CD14-positive monocyte (primary cell): ENCODE measurements around the gene CTNNB1. TPM values are rescaled to one million over a fixed set of nuclear protein-coding genes. Genes with fewer than 3 reads are reported as not detected.
A peak's percentile ranks its signal among the peaks of the same experiment; 100 is the strongest.

ENCODE experiments used
- DNase-seq, 3 donors: peaks; one replicate each; pipeline ENCODE4 v3.0.0-alpha.2; 2011 to 2022
- H2AFZ ChIP-seq: 2 replicates; pipeline ENCODE4 v1.6.0; 2012; ENCODE audit warnings: mild to moderate bottlenecking, low read depth, low read length, inconsistent platforms; ENCODE audit not compliant: insufficient read depth, poor library complexity, severe bottlenecking
- H3K27ac ChIP-seq, 2 donors: 1 replicate in 1 of 2; 2 replicates in 1 of 2; pipeline ENCODE4 v1.5.1; 2012 to 2013; ENCODE audit warnings: low read length in 2 of 2, control low read depth in 1 of 2, inconsistent platforms in 1 of 2, low read depth in 1 of 2, mild to moderate bottlenecking in 1 of 2
- H3K27me3 ChIP-seq, 2 donors: one replicate each; pipeline versions ENCODE4 v1.6.0 to v1.6.1; 2011 to 2013; ENCODE audit warnings: low read length in 2 of 2; ENCODE audit not compliant: control insufficient read depth in 2 of 2, insufficient read depth in 2 of 2
- H3K36me3 ChIP-seq, 2 donors: replicated peaks in 1 of 2; 1 replicate in 1 of 2; 2 replicates in 1 of 2; pipeline versions ENCODE4 v1.5.1 to v1.6.1; 2012 to 2013; ENCODE audit warnings: low read length in 2 of 2, control low read depth in 1 of 2, inconsistent platforms in 1 of 2, mild to moderate bottlenecking in 1 of 2; ENCODE audit not compliant: insufficient read depth in 2 of 2, control insufficient read depth in 1 of 2
- H3K4me1 ChIP-seq, 2 donors: 1 replicate in 1 of 2; 2 replicates in 1 of 2; pipeline versions ENCODE4 v1.5.1 to v1.6.1; 2012 to 2013; ENCODE audit warnings: low read length in 2 of 2, control low read depth in 1 of 2, inconsistent platforms in 1 of 2, mild to moderate bottlenecking in 1 of 2, moderate library complexity in 1 of 2; ENCODE audit not compliant: insufficient read depth in 2 of 2, control insufficient read depth in 1 of 2
- H3K4me2 ChIP-seq: replicated peaks from 2 replicates; pipeline ENCODE3; 2012; ENCODE audit warnings: low read length, moderate library complexity, mild to moderate bottlenecking; ENCODE audit not compliant: poor library complexity, severe bottlenecking; ENCODE audit errors: extremely low read depth
- H3K4me3 ChIP-seq, 3 experiments: fragments of 200-600 bp in 1 of 3; sonication (generic) in 1 of 3; replicated peaks in 1 of 3; 1 replicate in 2 of 3; 2 replicates in 1 of 3; pipeline ENCODE4 v1.5.1; 2011 to 2013; ENCODE audit warnings: low read length in 3 of 3, mild to moderate bottlenecking in 3 of 3, control low read depth in 2 of 3, low read depth in 2 of 3, inconsistent platforms in 1 of 3, moderate library complexity in 1 of 3
- H3K79me2 ChIP-seq: 2 replicates; pipeline ENCODE4 v1.6.0; 2012; ENCODE audit warnings: mild to moderate bottlenecking, control low read depth, inconsistent platforms, low read length, moderate library complexity; ENCODE audit not compliant: insufficient read depth
- H3K9ac ChIP-seq: 2 replicates; pipeline ENCODE4 v1.6.0; 2017; ENCODE audit warnings: low read length, mild to moderate bottlenecking; ENCODE audit not compliant: insufficient read depth, poor library complexity, severe bottlenecking
- H3K9me3 ChIP-seq, 2 donors: replicated peaks in 1 of 2; 1 replicate in 1 of 2; 2 replicates in 1 of 2; pipeline versions ENCODE4 v1.5.1 to v1.6.1; 2012 to 2013; ENCODE audit warnings: low read length in 2 of 2, control low read depth in 1 of 2; ENCODE audit not compliant: control insufficient read depth in 1 of 2, insufficient read depth in 1 of 2
- H4K20me1 ChIP-seq: 2 replicates; pipeline ENCODE4 v1.6.0; 2012; ENCODE audit warnings: mild to moderate bottlenecking, low read length, control low read depth, moderate library complexity; ENCODE audit not compliant: insufficient read depth
- H3K27ac Mint-ChIP-seq, 7 donors: one replicate each; pipeline ENCODE4 v1.8.0; 2020; ENCODE audit warnings: mild to moderate bottlenecking in 7 of 7, mixed read lengths in 7 of 7, moderate library complexity in 6 of 7, inconsistent platforms in 2 of 7
- H3K27me3 Mint-ChIP-seq, 3 donors: one replicate each; pipeline ENCODE4 v1.8.0; 2021 to 2022; ENCODE audit warnings: low read depth in 3 of 3, mild to moderate bottlenecking in 3 of 3, mixed read lengths in 3 of 3, moderate library complexity in 3 of 3, inconsistent platforms in 1 of 3
- H3K36me3 Mint-ChIP-seq, 2 donors: one replicate each; pipeline ENCODE4 v1.8.0; 2020; ENCODE audit warnings: mixed read lengths in 2 of 2, inconsistent platforms in 1 of 2, mild to moderate bottlenecking in 1 of 2
- H3K4me1 Mint-ChIP-seq: one replicate; pipeline ENCODE4 v1.8.0; 2020; ENCODE audit warnings: mild to moderate bottlenecking, mixed read lengths
- H3K4me3 Mint-ChIP-seq, 2 donors: one replicate each; pipeline ENCODE4 v1.8.0; 2020; ENCODE audit warnings: mild to moderate bottlenecking in 2 of 2, mixed read lengths in 2 of 2, moderate library complexity in 1 of 2
- H3K9me3 Mint-ChIP-seq, 7 donors: one replicate each; pipeline ENCODE4 v1.8.0; 2020 to 2022; ENCODE audit warnings: mixed read lengths in 7 of 7, mild to moderate bottlenecking in 6 of 7, moderate library complexity in 6 of 7, inconsistent platforms in 2 of 7
- CTCF ChIP-seq: fragments of 200-600 bp; IDR thresholded peaks from one replicate; pipeline ENCODE4 v1.8.0; 2022; ENCODE audit warnings: antibody characterized with exemption, mild to moderate bottlenecking
- WGBS: methylation state at CpG from one replicate; pipeline ENCODE4 v1.1.5; 2013; ENCODE audit warnings: missing lambda C conversion rate; ENCODE audit not compliant: insufficient coverage; 5-methylcytosine and 5-hydroxymethylcytosine counted together
- intact Hi-C, 2 donors: fragments of 100-400 bp; cut with micrococcal nuclease; formaldehyde crosslinking; loops; one replicate each; pipeline versions ENCODE4 v1.15.0 to v1.15.1; 2023
- polyA plus RNA-seq, 3 donors: library from polyadenylated mRNA; depleted of rRNA in 1 of 3; unstranded in 2 of 3; stranded (reverse) in 1 of 3; fragments of 300-500 nt in 2 of 3; fragments of >200 nt in 1 of 3; fragmentation: Illumina TruSeq in 2 of 3; gene quantifications; 1 replicate in 2 of 3; 2 replicates in 1 of 3; pipeline ENCODE4 v1.2.3, GENCODE V29; 2012 to 2021

CTNNB1 gene
- polyA plus RNA-seq, 3 donors: 51.2 to 240 (median 54.3) TPM

- no peak for TF ChIP-seq CTCF
- DNase-seq: no peak
- Histone ChIP-seq H3K36me3 (no peaks in the 10 kb centered on the region), H2AFZ (no peak overlapping the region), H3K4me2 (peak overlapping the region; percentile 91), H3K4me3 (peak overlapping the region in 2 of 3 experiments; percentile 78 to 89), H3K9me3 (no peaks in the 10 kb centered on the region), H3K27ac (peak overlapping the region in 1 of 2 donors; percentile 94), H4K20me1 (peaks cover 73% of the 10 kb centered on the region), H3K4me1 (peaks cover 18 to 58% of the 10 kb centered on the region in 2 donors), H3K79me2 (peaks cover 80% of the 10 kb centered on the region), H3K9ac (no peak overlapping the region), H3K27me3 (no peaks in the 10 kb centered on the region)
- peaks cover 4 to 23% of the 10 kb centered on the region in 2 donors for H3K36me3 Mint-ChIP-seq
- no peaks in the 10 kb centered on the region for H3K27me3 Mint-ChIP-seq
- peaks cover 64% of the 10 kb centered on the region for H3K4me1 Mint-ChIP-seq
- H3K9me3 Mint-ChIP-seq: peaks cover 0 to 2% (median 0%) of the 10 kb centered on the region in 7 donors
- H3K4me3 Mint-ChIP-seq: peak overlapping the region; percentile 93 to 98
- 49% methylated on average over 2 of the region's 5 CpGs for WGBS
- H3K27ac Mint-ChIP-seq: peak overlapping the region in 6 of 7 donors; percentile 14 to 90 (median 52)
- intact Hi-C loops: loop anchor here in 1 of 2 donors (10.0 kb wide), 1 partner anchor 227 kb away; no protein-coding TSS in a partner anchor
Observed at GRCh38 chr3:41202075-41202833, 2.9 kb downstream of the CTNNB1 start.

GRCh38 chr3:41202834-41203345 is 3.6 kb downstream of the CTNNB1 start:
- H3K9ac ChIP-seq: no peak overlapping the region
- H3K4me3 ChIP-seq: peak overlapping the region in 2 of 3 experiments; percentile 78 to 89
- peak; percentile 32 for TF ChIP-seq CTCF
- peak in 2 of 3 donors; percentile 22 to 27 for DNase-seq
- intact Hi-C loops: loop anchor here in 1 of 2 donors (10.0 kb wide), 1 partner anchor 228 kb away; no protein-coding TSS in a partner anchor
- no peak overlapping the region for H2AFZ ChIP-seq
- H3K4me1 ChIP-seq: peaks cover 23 to 64% of the 10 kb centered on the region in 2 donors
- Mint-ChIP-seq H3K9me3 (peaks cover 0 to 2% (median 0%) of the 10 kb centered on the region in 7 donors), H3K27me3 (no peaks in the 10 kb centered on the region), H3K4me1 (peaks cover 70% of the 10 kb centered on the region), H3K36me3 (peaks cover 4 to 27% of the 10 kb centered on the region in 2 donors), H3K4me3 (peak overlapping the region; percentile 42 to 98), H3K27ac (peak overlapping the region in 3 of 7 donors; percentile 1 to 85 (median 26))
- no peaks in the 10 kb centered on the region for H3K36me3 ChIP-seq
- peaks cover 79% of the 10 kb centered on the region for H4K20me1 ChIP-seq
- H3K9me3 ChIP-seq: no peaks in the 10 kb centered on the region
- no peaks in the 10 kb centered on the region for H3K27me3 ChIP-seq
- H3K79me2 ChIP-seq: peaks cover 87% of the 10 kb centered on the region
- H3K4me2 ChIP-seq: peak overlapping the region; percentile 91
- H3K27ac ChIP-seq: peak overlapping the region in 1 of 2 donors; percentile 42
